Panc1 (cell line): ENCODE measurements around the gene TACR1. TPM values are rescaled to one million over a fixed set of nuclear protein-coding genes. Genes with fewer than 3 reads are reported as not detected.

ENCODE experiments used
- ATAC-seq: fragments of 200-7000 bp; cut with Tn5 transposase; 2 replicates; pipeline ENCODE4 v1.9.1; 2020; ENCODE audit warnings: mild to moderate bottlenecking, moderate library complexity
- BruUV-seq: library from RNA; stranded (reverse); fragments of 400-500 nt; replicated peaks from 2 replicates; lab custom pipeline; 2021; lab: Mats Ljungman, UMichigan
- CTCF ChIA-PET: fragments of 300-600 bp; sonication (Branson Sonifier 250); formaldehyde crosslinking; loops from one replicate; lab custom pipeline; 2022; ENCODE audit warnings: antibody characterized with exemption; lab: Charles Lee
- POLR2A ChIA-PET: fragments of 300-600 bp; sonication (Branson Sonifier 250); formaldehyde crosslinking; loops from one replicate; lab custom pipeline; 2022; ENCODE audit warnings: antibody characterized with exemption; lab: Charles Lee
- DNase-seq: peaks from one replicate; pipeline ENCODE4 v3.0.0-alpha.2; 2010; ENCODE audit warnings: low read depth, low spot score
- H3K27ac ChIP-seq: 2 replicates; pipeline ENCODE4 v1.5.1; 2011; ENCODE audit warnings: mild to moderate bottlenecking, low read length, inconsistent platforms
- H3K27me3 ChIP-seq: fragments of 200-500 bp; sonication (Bioruptor generic); 2 replicates; pipeline ENCODE4 v1.6.0; 2014; ENCODE audit warnings: low read length, inconsistent platforms; ENCODE audit not compliant: control insufficient read depth, insufficient read depth
- H3K36me3 ChIP-seq: fragments of 200-500 bp; sonication (Bioruptor generic); 2 replicates; pipeline ENCODE4 v1.5.1; 2014; ENCODE audit warnings: inconsistent platforms, mild to moderate bottlenecking, low read length, moderate library complexity; ENCODE audit not compliant: control insufficient read depth, insufficient read depth
- H3K4me1 ChIP-seq: 2 replicates; pipeline ENCODE4 v1.5.1; 2011; ENCODE audit warnings: inconsistent platforms, mild to moderate bottlenecking, low read length, moderate library complexity; ENCODE audit not compliant: control insufficient read depth, insufficient read depth
- H3K4me3 ChIP-seq, 2 experiments: 2 replicates each; pipeline ENCODE4 v1.5.1; 2011 to 2012; ENCODE audit warnings: low read depth in 2 of 2, low read length in 2 of 2, mild to moderate bottlenecking in 2 of 2, inconsistent platforms in 1 of 2, moderate library complexity in 1 of 2
- H3K9me3 ChIP-seq: fragments of 200-500 bp; sonication (Bioruptor generic); 2 replicates; pipeline ENCODE4 v1.5.1; 2014; ENCODE audit warnings: low read depth, mild to moderate bottlenecking, inconsistent platforms, low read length, moderate library complexity; ENCODE audit not compliant: control insufficient read depth, insufficient read depth
- CTCF ChIP-seq: fragments of 450-650 bp; IDR thresholded peaks from 2 replicates; pipeline ENCODE4 v1.5.1; 2017; ENCODE audit warnings: mild to moderate bottlenecking
- POLR2AphosphoS5 ChIP-seq: IDR thresholded peaks from 2 replicates; pipeline ENCODE4 v1.6.1; 2012; ENCODE audit warnings: mild to moderate bottlenecking, low read depth, low read length, moderate library complexity
- REST ChIP-seq, 2 experiments: IDR thresholded peaks; 2 replicates each; pipeline ENCODE4 v1.6.1; 2011 to 2012; ENCODE audit warnings: low read depth in 2 of 2, control low read depth in 1 of 2, low read length in 1 of 2, mild to moderate bottlenecking in 1 of 2, moderate library complexity in 1 of 2; ENCODE audit not compliant: insufficient read depth in 1 of 2
- SIN3A ChIP-seq: IDR thresholded peaks from 2 replicates; pipeline ENCODE4 v1.6.1; 2012; ENCODE audit warnings: low read depth, mild to moderate bottlenecking, low read length, moderate library complexity, borderline replicate concordance; ENCODE audit not compliant: insufficient read depth
- TCF7L2 ChIP-seq: IDR thresholded peaks from 2 replicates; pipeline ENCODE4 v1.6.1; 2011; ENCODE audit warnings: mild to moderate bottlenecking, low read depth, low read length, inconsistent platforms
- in situ Hi-C: cut with HindIII; loops from 2 replicates; pipeline ENCODE4 v1.10.0; 2016; ENCODE audit warnings: low sequenced_read_pairs, low pct_unique_long_range_greater_than_20kb
- intact Hi-C: fragments of 100-400 bp; cut with micrococcal nuclease; formaldehyde crosslinking; loops from one replicate; pipeline ENCODE4 v1.10.0; 2022; ENCODE audit not compliant: unreplicated experiment
- total RNA-seq: library from RNA; stranded (reverse); gene quantifications from one replicate; pipeline ENCODE4 v1.2.1, GENCODE V29; 2021; ENCODE audit not compliant: unreplicated experiment

Gene TACR1
- total RNA-seq, 1 experiment from 2014 or later: not detected

- no TSS peak for BruUV-seq
- ATAC-seq: no peak
- CTCF ChIA-PET: no interaction called here
- Histone ChIP-seq H3K4me3 (no peak overlapping the region), H3K27ac (no peak overlapping the region), H3K27me3 (peaks cover 29% of the 10 kb centered on the region), H3K4me1 (peaks cover 12% of the 10 kb centered on the region; the same call in 1 of the 2 replicates), H3K36me3 (no peaks in the 10 kb centered on the region), H3K9me3 (no peaks in the 10 kb centered on the region)
- in situ Hi-C loops (no loop called here), intact Hi-C loops (no loop called here)
- TF ChIP-seq POLR2AphosphoS5 (no peak), CTCF (no peak), SIN3A (no peak), TCF7L2 (no peak)
- POLR2A ChIA-PET: interaction anchor here (0.6 kb wide), 2 partner anchors 220 to 650 kb away, joined by 3 to 4 read pairs; no protein-coding TSS in a partner anchor
- no peak for DNase-seq
These were observed 3.0 kb upstream of the TACR1 start for GRCh38 chr2:75202359-75202758.

GRCh38 chr2:75200140-75201096 lies 1.1 kb upstream of the TACR1 start:
- no peak for TF ChIP-seq TCF7L2
- no peak for TF ChIP-seq REST (IDR thresholded peaks at IDR 0.05; ENCODE audit: insufficient read depth in 1 of 2, low read depth in 2 of 2, low read length in 1 of 2)
- no peak for TF ChIP-seq SIN3A
- no peak for TF ChIP-seq POLR2AphosphoS5
- no peak for TF ChIP-seq CTCF
- in situ Hi-C loops: no loop called here
- H3K27me3 ChIP-seq: peaks cover 36% of the 10 kb centered on the region
- BruUV-seq: no TSS peak
- H3K27ac ChIP-seq: no peak overlapping the region
- peak; percentile 75 for ATAC-seq
- no peak for DNase-seq
- intact Hi-C loops: no loop called here
- H3K4me3 ChIP-seq: peak overlapping the region; percentile 12 to 21; a peak in 3 of 4 replicates
- ChIA-PET POLR2A (no interaction called here), CTCF (no interaction called here)
- H3K4me1 ChIP-seq: peaks cover 12% of the 10 kb centered on the region; the same call in 1 of the 2 replicates
- no peaks in the 10 kb centered on the region for H3K36me3 ChIP-seq
- no peaks in the 10 kb centered on the region for H3K9me3 ChIP-seq
